ENCODE results near the gene SYT9.

SYT9 gene

GRCh38 chr11:7341551-7341950, 89.8 kb downstream of the SYT9 start:
- no peak for DNase-seq (ENCODE audit: low spot score)

GRCh38 chr11:7347611-7348431, 96.1 kb downstream of the SYT9 start:
- no peak for DNase-seq (ENCODE audit: low spot score)

GRCh38 chr11:7348432-7349304, 97.0 kb downstream of the SYT9 start:
- DNase-seq (ENCODE audit: low spot score), result no peak

GRCh38 chr11:7351228-7351627, 99.5 kb downstream of the SYT9 start:
- no peak for DNase-seq (ENCODE audit: low spot score)

GRCh38 chr11:7353100-7353499, 101.4 kb downstream of the SYT9 start:
- DNase-seq (ENCODE audit: low spot score), result peak; percentile 16

- DNase-seq (ENCODE audit: low spot score), result no peak
Observed at GRCh38 chr11:7364660-7365059, 113.0 kb downstream of the SYT9 start.

- no peak for DNase-seq (ENCODE audit: low spot score)
Observed at GRCh38 chr11:7367803-7368202, 116.1 kb downstream of the SYT9 start.

- DNase-seq (ENCODE audit: low spot score), result no peak
Observed at GRCh38 chr11:7376386-7376785, 124.7 kb downstream of the SYT9 start.

GRCh38 chr11:7381937-7382336, 130.2 kb downstream of the SYT9 start:
- DNase-seq (ENCODE audit: low spot score), result no peak

- no peak for DNase-seq (ENCODE audit: low spot score)
Observed at GRCh38 chr11:7383406-7383805, 131.7 kb downstream of the SYT9 start.

- DNase-seq (ENCODE audit: low spot score), result no peak
Observed at GRCh38 chr11:7384691-7385090, 133.0 kb downstream of the SYT9 start.

- no peak for DNase-seq (ENCODE audit: low spot score)
Observed at GRCh38 chr11:7385532-7385931, 133.8 kb downstream of the SYT9 start.

- DNase-seq (ENCODE audit: low spot score), result no peak
Observed at GRCh38 chr11:7413961-7414915, 162.5 kb downstream of the SYT9 start.

- no peak for DNase-seq (ENCODE audit: low spot score)
Observed at GRCh38 chr11:7414973-7415817, 163.5 kb downstream of the SYT9 start.

GRCh38 chr11:7416080-7416479, 164.4 kb downstream of the SYT9 start:
- no peak for DNase-seq (ENCODE audit: low spot score)

GRCh38 chr11:7417328-7417727, 165.6 kb downstream of the SYT9 start:
- DNase-seq (ENCODE audit: low spot score), result no peak

- DNase-seq (ENCODE audit: low spot score), result no peak
Observed at GRCh38 chr11:7418061-7418460, 166.4 kb downstream of the SYT9 start.

- no peak for DNase-seq (ENCODE audit: low spot score)
Observed at GRCh38 chr11:7418906-7419305, 167.2 kb downstream of the SYT9 start.

- DNase-seq (ENCODE audit: low spot score), result no peak
Observed at GRCh38 chr11:7421136-7421535, 169.4 kb downstream of the SYT9 start.

- peak; percentile 20 for DNase-seq (ENCODE audit: low spot score)
Observed at GRCh38 chr11:7422544-7423331, 171.0 kb downstream of the SYT9 start.

Data from kidney capillary endothelial cell (primary cell).